AG10803 (cell line): Measurements from ENCODE around the gene SLC6A18.

Source experiments
- DNase-seq: peaks from one replicate; pipeline ENCODE4 v3.0.0; 2010; ENCODE audit warnings: low read depth
- H3K4me3 ChIP-seq: 2 replicates; pipeline ENCODE4 v1.5.1; 2011; ENCODE audit warnings: mild to moderate bottlenecking, low read length, control low read depth
- TF ChIP-seq, protein P1 (sequence below): conservative IDR thresholded peaks from 2 replicates; pipeline ENCODE4 v1.5.1; 2011; ENCODE audit warnings: mild to moderate bottlenecking, low read length, control low read depth, inconsistent platforms

Gene SLC6A18

DNA sequence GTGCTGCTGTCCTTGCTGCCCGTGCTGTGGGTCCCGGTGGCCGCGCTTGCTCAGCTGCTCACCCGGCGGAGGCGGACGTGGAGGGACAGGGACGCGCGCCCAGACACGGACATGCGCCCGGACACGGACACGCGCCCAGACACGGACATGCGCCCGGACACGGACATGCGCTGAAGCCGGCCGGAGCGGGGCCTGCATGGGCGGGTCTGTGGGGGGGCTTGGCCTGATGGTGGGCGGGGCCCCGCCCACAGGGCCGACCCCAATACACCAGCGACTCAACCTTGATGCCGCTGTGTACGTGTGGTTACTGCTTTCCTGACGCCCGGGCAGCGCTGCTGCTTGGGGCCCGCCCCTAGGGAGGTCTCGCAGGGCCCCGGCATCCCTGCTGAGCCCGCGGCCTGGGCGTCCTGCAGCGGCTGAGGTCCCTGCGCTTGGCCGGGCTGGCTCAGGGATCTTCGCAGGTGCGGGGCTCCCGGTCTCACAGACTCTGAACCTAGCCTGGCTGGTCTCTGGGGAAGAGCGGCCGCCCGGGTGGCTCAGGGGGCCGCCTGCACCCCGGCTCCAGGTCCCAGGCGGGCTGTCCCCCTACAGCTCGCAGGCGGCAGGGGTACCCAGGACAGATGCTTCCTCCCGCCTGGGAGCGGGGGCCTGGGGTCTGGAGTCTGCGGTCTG, 20.9 kb downstream of the SLC6A18 start:
- TF ChIP-seq, protein P1, sequence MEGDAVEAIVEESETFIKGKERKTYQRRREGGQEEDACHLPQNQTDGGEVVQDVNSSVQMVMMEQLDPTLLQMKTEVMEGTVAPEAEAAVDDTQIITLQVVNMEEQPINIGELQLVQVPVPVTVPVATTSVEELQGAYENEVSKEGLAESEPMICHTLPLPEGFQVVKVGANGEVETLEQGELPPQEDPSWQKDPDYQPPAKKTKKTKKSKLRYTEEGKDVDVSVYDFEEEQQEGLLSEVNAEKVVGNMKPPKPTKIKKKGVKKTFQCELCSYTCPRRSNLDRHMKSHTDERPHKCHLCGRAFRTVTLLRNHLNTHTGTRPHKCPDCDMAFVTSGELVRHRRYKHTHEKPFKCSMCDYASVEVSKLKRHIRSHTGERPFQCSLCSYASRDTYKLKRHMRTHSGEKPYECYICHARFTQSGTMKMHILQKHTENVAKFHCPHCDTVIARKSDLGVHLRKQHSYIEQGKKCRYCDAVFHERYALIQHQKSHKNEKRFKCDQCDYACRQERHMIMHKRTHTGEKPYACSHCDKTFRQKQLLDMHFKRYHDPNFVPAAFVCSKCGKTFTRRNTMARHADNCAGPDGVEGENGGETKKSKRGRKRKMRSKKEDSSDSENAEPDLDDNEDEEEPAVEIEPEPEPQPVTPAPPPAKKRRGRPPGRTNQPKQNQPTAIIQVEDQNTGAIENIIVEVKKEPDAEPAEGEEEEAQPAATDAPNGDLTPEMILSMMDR = no peak
- no peak overlapping the region for H3K4me3 ChIP-seq
- no peak for DNase-seq

DNA sequence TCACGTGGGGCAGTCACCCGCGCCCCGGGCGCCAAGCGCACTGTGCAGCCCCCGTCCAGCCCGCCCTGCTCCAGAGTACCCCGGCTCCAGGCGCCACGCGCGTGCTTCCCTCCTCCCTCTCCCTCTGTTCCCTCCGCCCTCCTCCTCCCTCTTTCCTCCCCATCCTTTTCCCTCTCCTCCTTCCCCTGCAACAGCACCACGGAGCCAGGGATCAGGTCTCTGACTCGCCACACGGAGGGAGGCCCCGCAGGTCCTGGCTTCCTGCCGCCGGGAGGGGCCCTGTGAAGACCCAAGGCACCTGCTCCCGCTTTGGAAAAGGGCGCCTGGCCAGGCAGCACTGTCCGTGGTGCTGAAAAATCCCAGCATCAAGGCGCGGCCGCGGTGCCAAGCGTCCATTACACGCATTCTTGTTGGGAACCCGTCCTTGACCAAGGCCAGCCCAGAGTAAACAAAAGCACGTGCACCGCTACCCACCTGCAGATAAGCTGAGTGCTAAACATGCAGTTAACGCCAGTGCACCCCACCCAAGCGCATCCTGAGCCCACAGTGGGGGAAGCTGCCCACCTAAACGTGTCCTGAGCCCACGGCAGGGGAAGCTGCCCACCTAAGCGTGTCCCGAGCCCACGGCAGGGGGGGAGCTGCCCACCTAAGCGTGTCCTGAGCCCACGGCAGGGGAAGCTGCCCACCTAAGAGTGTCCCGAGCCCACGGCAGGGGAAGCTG, 21.7 kb downstream of the SLC6A18 start:
- peak; percentile 3 for DNase-seq
- H3K4me3 ChIP-seq = no peak overlapping the region
- TF ChIP-seq, protein P1 = no peak

DNA sequence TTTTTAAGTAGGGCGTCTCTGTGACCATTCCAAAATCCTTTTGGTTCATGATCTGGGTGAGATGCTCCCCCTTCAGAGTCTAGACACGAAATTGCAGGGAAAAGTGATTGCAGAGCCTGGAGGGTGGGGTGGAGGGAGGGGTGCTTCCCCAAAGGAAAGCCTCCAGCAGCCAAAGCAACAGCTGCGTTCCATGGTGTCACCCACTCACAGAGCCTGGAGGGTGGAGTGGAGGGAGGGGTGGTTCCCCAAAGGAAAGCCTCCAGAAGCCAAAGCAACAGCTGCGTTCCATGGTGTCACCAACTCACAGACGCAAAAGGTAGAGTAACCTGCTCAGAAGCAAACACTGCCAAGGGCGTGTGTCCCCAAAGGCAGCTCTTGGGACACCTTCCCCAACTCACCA, 22.6 kb downstream of the SLC6A18 start:
- H3K4me3 ChIP-seq = no peak overlapping the region
- TF ChIP-seq, protein P1 = no peak
- no peak for DNase-seq

DNA sequence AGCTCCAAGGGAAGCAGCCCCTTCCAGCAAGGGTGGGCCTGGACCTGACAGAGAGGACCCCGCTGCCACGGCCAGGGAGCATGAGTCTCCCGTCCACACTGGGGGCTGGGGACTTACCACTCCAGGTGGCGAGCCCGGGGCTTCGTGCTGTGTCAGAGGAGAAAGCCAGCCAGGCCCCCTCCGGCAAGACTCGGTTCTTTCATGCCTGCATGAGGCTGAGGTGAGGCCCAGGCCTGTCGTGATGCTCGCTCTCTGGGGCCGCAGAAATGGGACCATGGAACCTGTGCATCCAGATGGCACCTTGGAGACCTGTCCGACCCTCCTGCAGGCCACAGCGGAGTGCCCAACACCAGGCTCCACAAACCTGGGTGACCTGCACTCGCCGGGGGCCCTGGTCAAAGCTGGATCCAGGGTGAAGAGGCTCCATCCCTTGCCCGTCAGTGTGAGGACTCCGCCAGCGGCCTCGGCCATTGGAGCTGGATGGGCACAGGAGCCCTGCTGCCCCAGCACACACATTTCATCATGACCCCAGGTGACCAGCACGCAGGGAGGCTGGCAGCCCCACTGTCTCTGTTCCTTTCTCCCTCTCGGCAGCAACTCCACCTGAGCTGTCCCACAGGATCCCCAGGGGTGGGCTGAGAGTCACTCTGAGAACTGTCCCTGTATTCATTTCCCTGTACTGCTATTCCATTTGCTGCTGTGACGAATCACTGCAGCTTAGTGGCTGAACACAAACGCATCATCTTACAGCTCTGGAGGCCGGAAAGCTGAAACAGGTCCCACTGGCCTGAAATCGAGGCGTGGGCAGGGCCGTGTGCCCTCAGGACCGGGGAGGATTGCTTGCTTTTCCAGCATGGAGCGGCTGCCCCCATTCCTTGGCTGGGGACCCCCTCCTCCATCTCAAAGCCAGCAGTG, 24.4 kb downstream of the SLC6A18 start:
- DNase-seq = no peak
- no peak overlapping the region for H3K4me3 ChIP-seq
- TF ChIP-seq, protein P1 = no peak

DNA sequence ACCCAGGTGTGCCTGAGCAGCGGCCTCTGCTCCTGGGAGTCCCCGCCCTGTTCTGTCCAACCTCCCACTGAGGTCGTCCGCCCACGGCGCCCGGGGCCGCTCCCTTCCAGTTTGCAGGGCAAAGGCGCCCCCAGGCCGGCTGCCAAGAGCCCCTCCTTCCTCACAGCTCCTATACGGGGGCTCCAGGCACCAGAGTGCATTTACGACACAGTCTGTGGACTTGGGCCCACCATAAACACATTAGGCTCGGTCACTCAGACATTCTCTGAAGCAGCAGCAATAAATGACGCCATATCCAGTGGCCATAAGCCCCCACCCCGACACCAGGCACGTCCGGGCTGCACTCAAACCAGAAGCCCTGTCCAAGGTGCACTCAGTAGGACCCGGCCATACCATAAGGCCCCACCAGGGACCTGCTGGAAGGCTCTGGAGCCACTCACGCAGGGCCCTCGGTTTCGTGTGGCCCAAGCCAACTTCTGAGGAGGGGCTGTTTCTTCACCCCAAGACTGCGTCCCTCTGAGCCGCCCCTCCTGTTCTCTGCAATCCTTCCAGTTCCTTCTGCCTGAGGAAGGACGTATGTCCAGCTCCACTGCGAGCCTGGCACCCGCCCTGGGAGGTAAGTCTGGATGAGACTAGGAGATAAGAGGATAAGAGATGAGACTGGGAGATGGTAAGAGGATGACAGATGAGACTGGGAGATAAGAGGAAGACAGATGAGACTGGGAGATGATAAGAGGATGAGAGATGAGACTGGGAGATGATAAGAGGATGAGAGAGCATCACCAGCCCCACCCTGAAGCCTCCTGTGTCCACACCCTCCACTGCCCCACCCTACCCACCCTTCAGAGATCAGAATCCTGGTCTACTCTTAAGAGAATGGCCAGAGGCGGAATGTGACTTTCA, 26.7 kb downstream of the SLC6A18 start:
- H3K4me3 ChIP-seq = no peak overlapping the region
- no peak for DNase-seq
- TF ChIP-seq, protein P1 = no peak

DNA sequence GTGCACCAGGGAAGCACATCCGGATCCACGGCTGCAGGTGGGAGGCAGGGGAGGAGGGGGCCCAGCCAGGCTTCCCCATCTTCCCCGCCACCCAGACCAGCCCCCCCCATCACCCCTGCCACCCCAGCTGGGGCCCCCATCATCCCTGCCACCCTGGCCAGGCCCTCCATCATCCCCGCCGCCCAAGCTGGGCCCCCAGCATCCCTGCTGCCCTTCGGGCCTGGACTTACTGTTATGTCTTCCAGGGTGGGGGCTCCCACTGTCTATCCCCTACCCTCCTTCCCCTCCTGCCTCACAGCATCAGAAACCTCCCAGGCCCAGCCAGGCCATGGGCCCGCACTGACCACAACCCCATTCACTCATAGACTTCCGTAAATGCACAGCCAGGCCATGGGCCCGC, 27.5 kb downstream of the SLC6A18 start:
- DNase-seq = no peak
- H3K4me3 ChIP-seq = no peak overlapping the region
- TF ChIP-seq, protein P1 = no peak
